Transverse colon (tissue), 4 donors: ENCODE measurements around the gene HSF5.
A peak's percentile ranks its signal among the peaks of the same experiment; 100 is the strongest.

Experiments
- EP300 ChIP-seq: sonication (generic); formaldehyde crosslinking; IDR thresholded peaks from one replicate; pipeline ENCODE4 v1.6.1; 2017; ENCODE audit warnings: antibody characterized with exemption, low read depth
- POLR2AphosphoS5 ChIP-seq, 3 donors: sonication (generic); formaldehyde crosslinking; IDR thresholded peaks; one replicate each; pipeline ENCODE4 v1.6.1; 2016; ENCODE audit warnings: antibody characterized with exemption in 3 of 3
- TF ChIP-seq, protein P1 (sequence below), 5 experiments: fragments of 200-600 bp in 3 of 5; fragments of 450-650 bp in 2 of 5; sonication (generic) in 3 of 5; IDR thresholded peaks; 1 replicate in 2 of 5; 2 replicates in 3 of 5; pipeline ENCODE4 v1.5.1; 2016 to 2017; ENCODE audit warnings: antibody characterized with exemption in 5 of 5, inconsistent platforms in 3 of 5, mild to moderate bottlenecking in 2 of 5, moderate library complexity in 1 of 5

DNA sequence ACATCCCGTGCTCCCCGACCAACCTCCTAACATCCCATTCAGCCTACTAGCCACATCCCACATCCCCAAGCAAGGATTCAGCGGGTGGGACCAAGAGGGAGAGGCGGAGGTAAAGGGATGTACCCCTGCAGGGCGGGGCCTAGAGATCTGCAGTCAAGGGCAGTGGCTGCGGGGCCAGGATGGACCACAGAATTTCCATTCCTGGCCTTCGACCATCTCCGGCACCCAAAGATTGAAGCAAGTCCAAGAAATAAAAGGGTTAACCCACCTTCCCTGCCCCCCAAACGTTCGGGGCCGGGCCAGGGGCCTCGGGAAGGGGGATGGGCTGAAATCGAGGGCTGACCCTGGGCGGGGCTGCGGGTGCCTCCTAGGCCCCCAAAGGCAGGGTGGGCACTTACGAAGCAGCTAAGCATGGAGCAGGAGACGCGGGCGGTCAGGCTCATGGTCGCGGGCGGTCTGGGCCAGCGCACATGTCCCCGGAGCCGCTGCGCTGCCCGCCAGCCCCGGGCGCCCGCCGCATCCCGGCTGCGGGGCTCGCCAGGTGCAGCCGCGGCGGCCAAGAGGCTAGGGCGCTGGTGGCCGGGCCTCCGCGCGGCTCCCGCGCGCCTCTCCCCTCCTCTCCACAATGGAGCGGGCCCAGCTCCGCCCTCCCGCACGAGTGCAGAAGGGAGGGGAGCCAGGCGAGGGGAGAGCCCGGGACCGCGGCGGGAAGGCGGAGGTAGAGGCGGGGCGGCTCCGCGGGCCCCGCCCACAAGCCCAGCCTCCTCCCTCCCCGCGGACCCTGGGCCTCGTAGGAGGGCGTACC is 26.0 kb upstream of the HSF5 start, which contains the start of gene MTMR4:
- TF ChIP-seq POLR2AphosphoS5 (IDR thresholded peaks at IDR 0.05) (peak in 2 of 3 donors; percentile 23 to 54), EP300 (no peak)
- TF ChIP-seq, protein P1, sequence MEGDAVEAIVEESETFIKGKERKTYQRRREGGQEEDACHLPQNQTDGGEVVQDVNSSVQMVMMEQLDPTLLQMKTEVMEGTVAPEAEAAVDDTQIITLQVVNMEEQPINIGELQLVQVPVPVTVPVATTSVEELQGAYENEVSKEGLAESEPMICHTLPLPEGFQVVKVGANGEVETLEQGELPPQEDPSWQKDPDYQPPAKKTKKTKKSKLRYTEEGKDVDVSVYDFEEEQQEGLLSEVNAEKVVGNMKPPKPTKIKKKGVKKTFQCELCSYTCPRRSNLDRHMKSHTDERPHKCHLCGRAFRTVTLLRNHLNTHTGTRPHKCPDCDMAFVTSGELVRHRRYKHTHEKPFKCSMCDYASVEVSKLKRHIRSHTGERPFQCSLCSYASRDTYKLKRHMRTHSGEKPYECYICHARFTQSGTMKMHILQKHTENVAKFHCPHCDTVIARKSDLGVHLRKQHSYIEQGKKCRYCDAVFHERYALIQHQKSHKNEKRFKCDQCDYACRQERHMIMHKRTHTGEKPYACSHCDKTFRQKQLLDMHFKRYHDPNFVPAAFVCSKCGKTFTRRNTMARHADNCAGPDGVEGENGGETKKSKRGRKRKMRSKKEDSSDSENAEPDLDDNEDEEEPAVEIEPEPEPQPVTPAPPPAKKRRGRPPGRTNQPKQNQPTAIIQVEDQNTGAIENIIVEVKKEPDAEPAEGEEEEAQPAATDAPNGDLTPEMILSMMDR (IDR thresholded peaks at IDR 0.05) = no peak
